Umbilical cord (tissue), 2 donors: Measurements from ENCODE around the gene DMBX1. TPM values are rescaled to one million over a fixed set of nuclear protein-coding genes. Genes with fewer than 3 reads are reported as not detected.

Source experiments
- DNase-seq: peaks from one replicate; pipeline ENCODE4 v3.0.0-alpha.2; 2015; ENCODE audit warnings: low spot score
- total RNA-seq: library from RNA; depleted of rRNA; stranded (reverse); fragments of >200 nt; gene quantifications from one replicate; pipeline ENCODE4 v1.2.3, GENCODE V29; 2014; ENCODE audit warnings: low replicate concordance; ENCODE audit not compliant: insufficient read depth

Gene DMBX1
- total RNA-seq, 1 donor from 2014 or later = 1.4 TPM

DNA sequence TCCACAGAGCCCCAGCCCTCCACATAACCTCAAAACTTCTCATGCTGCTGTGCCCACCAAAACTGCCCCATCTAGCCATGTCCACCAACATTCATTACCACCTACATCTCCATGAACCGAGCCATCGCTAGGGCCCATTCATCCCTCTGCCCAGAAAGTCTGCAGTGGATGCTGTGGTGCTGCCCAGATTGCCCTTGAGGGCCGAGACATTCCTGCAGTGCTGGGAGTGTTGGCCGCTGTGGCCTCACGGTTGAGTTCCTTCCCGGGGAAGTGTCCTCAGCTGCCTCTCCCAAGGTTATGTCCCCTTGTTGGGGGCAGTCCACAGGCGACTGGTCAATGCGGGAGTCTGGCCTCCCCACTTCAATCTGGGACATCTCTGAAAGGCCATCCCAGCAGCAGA, 30.3 kb upstream of the DMBX1 start:
- no peak for DNase-seq

DNA sequence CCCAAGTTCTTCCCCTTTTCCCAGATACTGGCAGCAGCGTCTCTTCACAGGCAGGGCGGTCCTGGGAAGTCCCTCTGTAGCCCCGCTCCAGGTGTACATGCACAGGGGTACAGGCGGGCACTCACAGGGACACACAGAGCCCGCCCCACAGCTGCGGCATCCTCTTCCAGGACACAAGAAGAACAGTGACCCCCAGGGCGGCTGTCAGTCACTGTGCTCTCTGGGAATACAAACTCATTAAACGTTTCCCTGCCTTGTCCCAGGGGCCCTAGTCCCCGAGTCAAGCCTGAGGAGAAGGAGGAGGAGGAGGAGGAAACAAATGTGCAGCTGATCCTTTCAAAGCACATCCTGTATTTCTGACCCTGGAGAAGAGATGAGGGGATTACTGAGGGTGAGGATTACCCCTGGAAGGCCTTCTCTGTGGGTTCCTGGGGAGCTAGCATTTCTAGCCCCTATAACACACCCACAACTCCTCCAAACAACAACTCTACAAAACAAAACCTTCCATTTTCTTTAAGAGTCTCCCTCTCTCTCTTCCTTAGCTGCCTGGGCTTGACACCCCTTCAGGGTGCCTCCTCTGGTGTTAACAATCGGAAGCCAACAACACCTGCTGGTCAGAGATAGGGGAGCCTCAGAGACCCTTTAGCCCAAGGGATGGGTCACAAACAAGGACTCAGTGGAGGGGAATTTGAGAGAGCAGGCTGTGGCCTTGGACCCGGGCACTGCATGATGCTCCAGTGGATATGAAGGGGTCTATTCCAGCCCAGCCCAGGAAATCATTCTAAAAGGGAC, 28.4 kb upstream of the DMBX1 start:
- DNase-seq = no peak

DNA sequence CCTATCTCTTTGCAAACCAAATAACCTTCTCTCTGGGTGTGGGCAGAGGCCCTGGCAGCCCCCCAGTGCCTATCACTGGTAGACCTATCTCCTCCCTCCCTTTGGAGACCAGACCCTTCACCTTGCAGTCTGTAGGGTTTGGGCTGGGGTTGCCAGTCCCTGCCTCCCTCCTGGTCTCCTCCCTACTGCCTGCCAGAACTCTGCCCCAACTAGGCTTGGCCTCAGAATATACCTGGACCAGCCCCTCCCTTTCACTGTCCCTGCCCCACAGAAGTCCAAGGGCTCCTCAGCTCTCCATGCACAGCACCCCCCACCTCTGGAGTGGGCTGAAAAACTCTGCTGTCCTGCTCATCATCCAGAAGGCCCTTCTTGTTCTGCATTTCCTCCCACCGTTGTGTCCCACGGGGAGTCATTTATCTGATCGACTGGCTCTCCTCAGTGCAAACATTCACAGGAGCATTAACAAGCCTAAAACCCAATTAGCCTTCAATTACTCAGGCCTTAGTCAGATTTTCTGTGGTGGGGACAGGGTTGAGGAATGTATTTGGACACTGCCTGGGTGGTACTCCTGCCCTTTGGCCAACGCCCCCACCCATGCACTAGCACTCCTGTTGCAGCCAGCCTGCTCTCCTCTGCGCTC, 27.7 kb upstream of the DMBX1 start:
- DNase-seq = no peak

DNA sequence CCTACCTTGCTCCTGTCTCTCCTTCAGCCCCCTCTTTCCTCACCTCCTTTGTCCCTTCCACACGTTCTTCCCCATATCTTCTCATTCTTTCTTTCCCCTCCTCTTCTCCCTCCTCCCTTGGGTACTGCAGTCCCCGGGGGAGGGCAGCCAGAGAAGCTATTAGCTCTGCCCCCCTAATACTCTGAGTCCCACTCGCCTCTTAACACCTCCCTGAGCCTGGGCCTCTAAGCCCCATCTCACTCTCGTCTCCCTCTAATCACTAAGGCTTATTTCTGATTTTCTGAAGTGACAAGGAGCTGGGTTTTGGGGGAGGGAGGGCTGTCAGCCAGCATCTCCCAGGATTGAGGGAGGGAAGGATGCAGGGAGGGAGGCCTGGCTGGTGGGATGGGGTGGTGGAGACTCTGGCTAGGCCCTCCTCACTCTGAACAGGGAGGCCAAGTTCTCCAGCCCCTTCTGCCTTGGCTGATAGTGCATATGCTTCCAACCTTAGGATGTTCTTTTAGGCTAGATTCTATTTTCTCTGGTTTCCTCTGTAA, 25.6 kb upstream of the DMBX1 start:
- no peak for DNase-seq

DNA sequence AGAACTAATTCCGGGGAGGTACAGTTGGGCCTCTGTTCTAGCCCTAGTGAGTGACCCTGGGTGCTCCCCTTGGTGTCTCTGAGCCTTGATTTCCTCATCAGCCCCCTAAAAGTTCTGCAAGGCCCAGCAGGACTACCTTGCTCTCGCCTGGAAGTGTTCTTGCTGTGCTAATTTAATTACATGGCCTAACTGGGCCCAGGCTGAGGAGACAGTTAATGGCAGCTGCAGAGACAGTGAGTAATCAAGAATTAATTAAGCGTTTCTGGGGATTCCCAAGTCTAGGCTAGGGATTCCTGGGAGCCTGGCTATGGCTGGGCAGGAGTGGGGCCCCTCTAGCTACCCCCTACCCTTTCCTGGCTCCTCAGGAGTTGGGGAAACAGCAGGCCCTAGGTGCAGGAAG, 24.7 kb upstream of the DMBX1 start:
- no peak for DNase-seq

DNA sequence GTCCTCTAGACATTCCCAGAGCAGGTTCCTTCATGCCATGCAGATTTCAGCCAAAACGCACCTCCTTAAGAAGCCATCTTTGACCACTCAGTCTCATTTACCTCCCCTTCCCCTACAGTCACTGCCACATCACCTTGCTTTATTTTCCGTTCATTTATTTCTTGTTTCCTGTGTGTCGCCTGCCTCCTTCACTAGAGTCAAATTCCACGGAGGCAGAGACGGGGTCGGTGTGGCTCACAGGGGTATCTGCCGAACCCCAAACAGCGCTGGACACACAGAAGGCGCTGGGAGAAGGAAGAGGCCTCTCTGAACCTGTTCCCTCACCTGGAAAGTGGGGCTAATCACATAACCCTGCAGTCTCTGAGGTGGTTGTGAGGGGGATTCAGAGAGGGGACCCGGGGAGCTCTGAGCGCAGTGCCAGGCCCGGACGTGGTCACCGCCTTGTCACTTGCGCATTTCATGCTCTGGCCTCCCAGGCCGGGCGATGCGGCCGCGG, 23.6 kb upstream of the DMBX1 start:
- DNase-seq = no peak

DNA sequence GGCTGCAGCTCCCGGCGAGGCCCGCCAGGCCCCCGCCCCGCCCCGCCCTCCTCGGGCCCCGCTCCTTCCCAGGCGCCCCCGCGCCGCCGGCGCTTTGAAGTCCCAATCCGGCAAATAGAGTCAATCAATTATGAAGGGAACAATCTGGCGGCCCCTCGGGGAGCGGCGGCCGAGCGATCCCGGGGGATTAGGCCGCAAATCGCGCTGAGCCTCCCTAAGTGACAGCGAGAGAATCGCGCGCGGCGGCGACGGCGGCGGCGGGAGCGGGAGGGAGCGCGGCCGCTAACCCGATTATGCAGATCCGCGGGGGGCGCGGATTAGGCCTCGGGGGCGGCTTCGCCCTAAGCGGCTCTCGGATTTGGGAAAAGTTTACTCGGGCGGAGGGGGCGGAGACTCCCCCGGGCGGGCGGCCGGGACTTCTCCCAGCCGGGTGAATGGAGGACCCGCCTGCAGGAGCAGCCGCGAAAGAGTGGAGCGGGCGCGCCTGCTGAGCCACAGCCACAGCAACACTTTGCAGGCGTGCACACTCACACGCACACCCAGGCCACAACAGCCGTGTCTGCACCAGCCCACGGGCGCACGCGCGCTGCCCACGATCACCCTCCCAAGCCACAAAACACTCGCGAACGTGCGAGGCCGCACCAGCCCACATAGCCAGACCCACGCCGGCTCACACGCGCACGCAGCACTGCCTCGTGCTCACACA, 23.0 kb upstream of the DMBX1 start:
- DNase-seq = peak; percentile 48

DNA sequence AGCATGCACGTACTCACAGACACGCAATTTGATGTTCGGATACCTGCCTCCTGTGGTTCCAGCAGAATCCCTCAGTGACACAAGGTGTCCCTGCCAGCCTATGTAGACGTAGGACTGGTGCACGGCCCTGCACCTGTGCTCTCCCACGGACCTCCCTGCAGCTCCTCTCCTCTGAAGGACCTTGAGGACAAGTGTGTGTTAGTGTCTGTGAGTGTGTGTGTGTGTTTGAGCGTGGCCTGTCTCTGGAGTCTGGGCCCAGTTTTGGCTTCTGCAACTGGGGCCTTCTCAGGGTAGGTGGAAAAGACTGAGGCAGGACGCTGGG, 22.5 kb upstream of the DMBX1 start:
- no peak for DNase-seq

DNA sequence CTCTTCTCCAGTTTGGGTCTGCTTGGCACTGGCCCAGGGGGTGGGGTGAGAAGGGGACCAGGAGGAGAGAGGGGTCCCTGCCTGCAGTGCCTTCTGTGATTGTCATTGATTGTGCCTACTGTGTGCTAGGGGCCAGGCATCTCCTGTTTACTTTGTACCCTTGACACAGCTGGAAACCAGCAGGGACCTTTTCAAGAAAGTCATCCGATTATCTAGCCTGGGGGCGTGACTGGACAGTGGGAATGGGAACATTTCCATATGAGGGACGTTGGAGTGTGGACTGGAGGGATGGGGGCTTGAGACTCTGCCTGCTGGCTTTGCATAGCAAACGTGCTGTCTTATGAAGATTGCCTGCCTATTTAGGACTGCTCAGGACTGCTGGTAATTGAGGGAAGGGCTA, 19.8 kb upstream of the DMBX1 start:
- no peak for DNase-seq

DNA sequence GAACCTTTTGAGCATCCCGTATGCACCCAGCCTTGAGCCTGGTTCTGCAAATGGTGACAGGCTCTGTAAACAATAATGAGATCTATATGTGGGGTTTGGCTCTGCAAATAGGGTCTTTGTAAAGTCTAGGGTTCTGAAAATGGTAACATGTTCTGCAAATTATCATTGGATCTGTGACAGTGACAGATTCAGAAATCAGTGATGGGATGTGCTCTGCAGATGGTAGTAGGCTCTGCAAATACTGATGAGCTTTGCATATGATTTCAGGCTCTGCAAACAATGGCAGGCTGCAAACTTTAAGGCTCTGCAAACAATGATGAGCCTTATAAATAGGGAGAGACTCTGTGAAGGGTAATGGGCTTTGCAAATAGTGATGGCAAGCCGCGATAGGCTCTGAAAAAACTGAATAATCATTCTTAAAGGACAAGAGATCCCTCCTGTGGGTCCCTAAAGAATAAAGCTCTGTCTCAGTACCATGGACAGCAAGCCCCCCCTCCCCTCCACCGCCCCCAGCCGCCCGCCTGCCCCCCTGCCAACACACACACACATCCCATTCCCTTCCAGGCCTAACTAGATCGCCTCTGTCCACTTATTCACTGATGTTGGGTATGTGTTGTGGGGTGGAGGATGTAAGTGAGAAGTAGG, 17.7 kb upstream of the DMBX1 start:
- no peak for DNase-seq

DNA sequence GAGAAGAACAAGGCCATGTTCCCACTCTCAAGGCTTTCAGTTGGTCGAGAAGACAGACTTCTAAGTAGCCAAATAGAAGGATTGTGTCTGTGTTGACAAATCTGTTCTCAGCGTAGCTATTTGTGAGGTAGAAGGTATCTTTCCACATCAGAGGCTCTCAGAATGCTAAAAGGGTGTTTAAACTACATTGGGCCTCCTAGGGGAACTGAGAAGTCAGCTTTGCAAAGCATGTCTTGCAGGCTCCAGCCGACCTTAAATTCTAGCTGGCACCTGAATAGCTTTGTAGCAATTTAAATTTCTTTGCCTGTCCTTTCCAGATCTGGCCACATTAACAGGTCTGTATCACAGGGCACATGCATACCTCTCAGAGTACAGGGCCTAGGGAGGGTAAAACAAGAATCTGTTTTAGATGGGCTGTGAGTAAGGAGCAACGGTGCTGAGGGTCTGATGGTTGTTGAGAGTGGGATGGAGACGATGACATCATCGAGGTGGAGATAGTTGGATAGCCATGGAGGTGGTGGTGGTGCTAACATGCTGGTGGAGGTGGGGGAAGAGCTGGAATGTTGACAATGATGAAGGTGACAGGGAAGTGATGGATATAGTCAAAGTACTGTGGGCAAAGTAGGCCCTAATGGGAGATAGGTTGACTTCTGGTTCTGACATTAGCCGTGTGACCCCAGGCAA, 17.0 kb upstream of the DMBX1 start:
- DNase-seq = no peak

DNA sequence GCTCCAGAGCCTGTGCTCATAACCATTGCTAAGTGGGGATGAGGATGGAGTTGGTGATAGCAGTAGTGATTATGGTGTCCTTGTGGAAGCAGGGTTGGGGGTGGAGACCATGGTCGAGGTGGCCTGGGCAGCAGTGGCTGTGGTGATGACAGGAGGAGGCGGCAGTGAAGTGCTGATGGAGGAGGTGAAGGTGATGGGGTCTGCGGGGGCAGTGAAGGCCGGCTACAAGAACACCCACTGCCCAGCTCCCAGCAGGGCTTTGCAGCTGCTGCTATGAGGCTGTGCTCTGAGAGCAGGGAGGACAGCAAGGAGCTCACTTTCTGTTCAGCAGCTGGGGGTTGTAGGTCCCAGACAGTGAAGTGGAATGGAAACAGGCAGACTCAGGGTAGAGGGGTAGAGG, 15.6 kb upstream of the DMBX1 start:
- DNase-seq = no peak

DNA sequence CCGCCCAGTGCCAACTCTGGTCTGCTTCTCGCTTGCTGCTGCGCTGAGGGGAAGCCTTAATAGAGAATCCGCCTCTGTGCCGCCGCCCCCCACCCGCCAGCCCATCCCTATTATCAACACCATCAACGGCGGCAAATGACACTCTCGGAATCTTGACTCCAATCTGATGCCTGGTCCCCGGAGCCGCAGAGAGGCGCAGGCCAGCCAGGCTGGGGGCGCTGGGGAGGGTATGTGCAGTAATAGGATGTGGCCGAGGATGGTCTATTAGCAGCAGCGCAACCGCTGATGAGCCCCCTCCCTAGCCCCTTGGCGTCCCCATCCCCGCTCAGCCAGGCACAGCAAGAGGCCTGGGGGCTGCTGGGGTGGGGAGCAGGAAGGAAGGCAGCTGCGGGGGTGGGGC, 15.1 kb upstream of the DMBX1 start:
- no peak for DNase-seq

DNA sequence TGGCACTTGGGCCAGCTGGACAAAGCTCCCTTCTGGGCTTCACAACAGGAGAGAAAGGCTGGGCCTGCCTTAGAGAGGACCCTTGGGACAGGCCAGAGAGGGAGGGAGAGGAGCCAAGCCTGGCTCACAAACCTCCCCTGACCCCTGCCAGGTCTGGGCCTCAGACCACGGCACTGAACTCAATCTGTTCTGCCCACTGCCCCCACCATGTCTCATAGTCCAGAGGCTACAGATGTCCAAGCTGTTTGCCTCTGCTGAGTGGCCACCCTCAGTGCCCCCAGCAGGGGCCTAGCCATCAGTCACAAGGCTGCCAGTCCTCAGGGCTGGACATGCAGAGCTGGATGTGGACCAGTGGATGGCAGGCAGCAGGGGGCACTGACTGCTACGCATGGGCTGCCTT, 13.0 kb upstream of the DMBX1 start:
- no peak for DNase-seq

DNA sequence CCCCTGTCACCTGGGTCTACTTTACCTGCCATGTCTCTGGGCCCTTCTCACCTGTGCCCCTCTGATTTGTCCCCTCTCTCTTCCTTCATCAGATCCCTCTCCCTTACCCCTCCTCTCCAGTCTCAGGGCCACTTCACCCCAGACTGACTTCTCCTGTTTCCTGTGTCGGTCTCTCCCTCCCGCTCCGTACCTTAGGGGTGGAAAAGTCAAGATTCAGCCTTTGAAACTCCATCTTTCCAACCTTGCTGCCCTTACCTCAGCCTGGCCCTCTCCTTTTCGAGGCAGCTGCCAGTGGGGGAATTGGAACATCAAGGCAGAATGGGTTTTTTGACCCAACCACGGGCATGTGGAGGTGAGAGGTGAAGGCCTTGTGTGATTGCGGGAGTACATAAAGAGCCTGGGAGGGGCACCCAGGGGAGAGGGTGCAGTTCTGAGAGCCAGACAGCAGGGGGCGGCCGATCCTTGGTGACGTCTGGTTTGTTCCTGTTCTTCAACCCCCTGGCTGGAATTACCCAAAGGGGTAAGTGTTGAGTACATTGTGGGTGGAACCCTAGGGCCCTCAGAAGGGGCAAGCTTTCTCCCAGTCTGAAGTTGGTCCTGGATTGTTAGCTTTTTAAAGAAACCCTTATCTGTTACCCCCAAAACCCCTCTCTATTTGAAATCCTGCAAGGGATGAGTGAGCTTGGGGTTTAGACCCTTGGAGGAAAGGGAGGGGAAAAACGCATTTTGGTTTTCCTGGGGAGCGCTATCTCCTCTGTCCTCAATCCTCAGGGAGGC, 12.3 kb upstream of the DMBX1 start:
- peak; percentile 63 for DNase-seq

DNA sequence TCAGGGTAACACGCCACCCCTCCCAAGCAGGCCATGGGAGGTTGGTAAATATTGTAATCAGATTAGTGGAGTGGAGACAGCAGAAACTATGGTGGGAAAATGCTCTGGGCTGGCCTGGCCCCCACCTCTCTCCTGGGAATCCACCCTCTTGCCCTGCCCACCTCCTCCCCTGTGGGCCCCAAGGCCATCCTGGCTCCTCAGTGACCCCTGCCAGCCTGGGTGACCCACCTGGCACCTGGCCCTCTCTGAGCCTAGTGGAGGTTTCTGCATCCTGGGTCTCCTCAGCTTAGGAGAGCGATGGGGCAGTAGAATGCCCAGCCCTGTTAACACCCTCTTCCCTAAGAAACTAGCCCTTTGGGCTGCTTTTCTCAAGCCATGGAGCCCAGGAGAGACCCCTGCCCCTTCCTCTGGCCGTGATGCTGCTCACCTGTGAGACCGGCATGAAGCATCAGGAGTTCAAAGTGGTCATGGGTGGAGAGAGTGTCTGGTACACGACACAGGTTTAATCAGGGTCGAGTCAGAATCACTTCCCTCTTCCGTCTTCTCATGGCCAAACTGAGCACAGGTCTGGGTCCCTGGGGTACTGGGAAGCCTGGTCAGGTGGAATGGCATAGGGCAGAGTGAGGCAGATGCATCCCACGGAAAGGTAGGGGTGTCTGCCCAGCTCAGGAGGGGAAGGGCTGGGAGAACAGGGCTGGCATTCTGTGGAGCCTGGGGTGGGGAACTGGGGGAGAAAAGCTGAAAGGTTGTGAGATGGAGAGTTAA, 10.7 kb upstream of the DMBX1 start:
- DNase-seq = no peak

DNA sequence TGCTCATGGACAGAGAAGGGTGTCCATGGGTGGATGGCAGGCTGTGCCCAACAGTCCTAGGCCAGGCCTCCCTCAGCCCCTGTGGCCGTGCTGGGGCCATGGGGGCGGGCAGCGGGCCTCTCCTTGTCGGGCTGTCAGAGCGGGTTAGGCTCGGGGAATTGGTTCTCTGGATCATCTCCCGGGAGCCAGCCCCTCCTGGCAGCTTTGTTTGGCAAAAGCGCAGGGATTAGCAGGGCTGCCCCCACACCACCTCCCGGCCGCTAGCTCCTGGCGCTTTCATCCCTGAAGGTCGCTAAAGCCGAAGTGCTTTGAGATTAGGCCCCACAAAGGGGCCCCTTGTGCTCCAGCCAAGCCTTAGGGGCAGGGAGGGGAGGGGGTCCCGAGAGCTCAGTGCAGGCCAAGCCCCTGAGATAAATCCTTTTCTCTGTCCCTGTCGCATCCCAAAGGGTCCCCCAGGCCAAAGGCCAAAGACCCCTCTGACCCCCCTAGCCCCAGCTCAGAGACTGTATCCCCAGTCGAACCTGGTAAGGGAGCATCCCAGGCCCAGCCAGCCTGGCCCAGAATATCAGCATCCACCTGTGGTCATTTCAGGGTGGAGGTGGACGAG, 9.8 kb upstream of the DMBX1 start:
- no peak for DNase-seq

DNA sequence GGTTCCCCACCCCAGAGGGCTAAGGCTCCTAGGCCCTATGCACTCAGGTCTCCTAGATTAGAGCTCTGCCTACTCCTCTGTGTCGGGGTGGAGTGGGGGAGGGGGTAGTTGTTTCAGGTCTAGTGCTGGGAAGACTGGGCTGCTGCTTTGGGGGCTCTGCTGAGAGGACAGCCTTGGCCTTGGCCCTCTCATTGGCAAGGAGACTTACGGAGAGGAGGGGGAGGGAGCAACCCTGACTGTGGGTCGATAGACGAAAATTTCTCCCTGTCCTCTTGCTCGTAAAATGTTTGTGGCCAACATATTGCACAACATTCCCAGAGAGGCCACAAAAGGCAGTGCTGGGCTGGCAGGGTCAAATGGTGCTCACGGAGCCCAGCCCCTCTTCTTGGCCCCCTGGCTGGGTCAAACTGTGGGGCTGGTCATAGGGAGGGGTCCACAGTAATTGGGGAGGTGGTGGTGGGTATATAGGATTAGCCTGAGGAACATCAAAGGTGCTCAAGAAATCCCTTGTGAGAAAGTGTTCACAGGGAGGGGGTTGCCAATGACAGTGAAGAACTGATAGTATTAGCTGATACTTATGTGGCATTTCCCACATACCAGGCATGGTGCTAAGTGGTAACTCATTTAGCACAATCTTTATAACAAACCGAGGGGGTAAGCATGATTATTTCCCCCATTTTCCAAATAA, 8.5 kb upstream of the DMBX1 start:
- DNase-seq = no peak

DNA sequence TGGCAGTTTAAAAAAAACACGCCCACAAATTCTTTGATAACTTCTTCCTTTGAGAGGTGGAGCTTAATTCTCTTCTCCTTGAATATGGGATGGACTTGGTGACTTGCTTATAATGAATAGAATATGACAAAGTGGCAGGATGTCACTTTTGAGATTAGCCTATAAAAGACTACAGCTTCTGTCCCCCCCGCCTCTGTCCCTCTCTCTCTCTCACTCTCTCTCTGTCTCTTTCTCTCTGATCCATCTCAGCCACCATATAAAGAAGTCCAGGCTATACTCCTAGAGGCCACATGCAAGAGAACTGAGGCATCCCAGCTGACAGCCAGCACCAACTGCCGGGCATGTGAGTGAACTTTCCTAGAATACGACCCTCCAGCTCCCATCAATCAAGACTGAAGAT, 7.7 kb upstream of the DMBX1 start:
- no peak for DNase-seq
